Stimulated activated CD4-positive, alpha-beta T cell treated with anti-CD3 and anti-CD28 coated beads, TNF-alpha, amount 100 ng/mL, for 24 hours (primary cell): ENCODE measurements around the gene KIRREL3.

ENCODE experiments used
- DNase-seq, 3 experiments: peaks; one replicate each; pipeline ENCODE4 v3.0.0-alpha.2; 2020; ENCODE audit warnings: low read depth in 3 of 3

KIRREL3 gene

GRCh38 chr11:126578426-126578825, 422.1 kb downstream of the KIRREL3 start:
- no peak for DNase-seq

- no peak for DNase-seq
Observed at GRCh38 chr11:126578021-126578420, 422.5 kb downstream of the KIRREL3 start.

- no peak for DNase-seq
Observed at GRCh38 chr11:126575849-126576248, 424.7 kb downstream of the KIRREL3 start.

GRCh38 chr11:126573325-126573978, 427.1 kb downstream of the KIRREL3 start:
- DNase-seq: no peak

GRCh38 chr11:126570489-126570888, 430.1 kb downstream of the KIRREL3 start:
- no peak for DNase-seq

- no peak for DNase-seq
Observed at GRCh38 chr11:126567419-126567818, 433.2 kb downstream of the KIRREL3 start.

- no peak for DNase-seq
Observed at GRCh38 chr11:126564566-126564965, 436.0 kb downstream of the KIRREL3 start.

- no peak for DNase-seq
Observed at GRCh38 chr11:126561327-126561893, 439.2 kb downstream of the KIRREL3 start.

GRCh38 chr11:126560221-126560620, 440.3 kb downstream of the KIRREL3 start:
- no peak for DNase-seq

GRCh38 chr11:126548581-126549550, 451.7 kb downstream of the KIRREL3 start:
- DNase-seq: no peak

- no peak for DNase-seq
Observed at GRCh38 chr11:126547691-126548090, 452.9 kb downstream of the KIRREL3 start.

GRCh38 chr11:126547161-126547560, 453.4 kb downstream of the KIRREL3 start:
- no peak for DNase-seq

GRCh38 chr11:126546694-126547093, 453.9 kb downstream of the KIRREL3 start:
- no peak for DNase-seq

- DNase-seq: no peak
Observed at GRCh38 chr11:126546191-126546590, 454.4 kb downstream of the KIRREL3 start.

GRCh38 chr11:126545057-126545555, 455.5 kb downstream of the KIRREL3 start:
- no peak for DNase-seq

- no peak for DNase-seq
Observed at GRCh38 chr11:126544108-126545056, 456.2 kb downstream of the KIRREL3 start.

- DNase-seq: no peak
Observed at GRCh38 chr11:126543691-126544090, 456.9 kb downstream of the KIRREL3 start.

- DNase-seq: no peak
Observed at GRCh38 chr11:126542334-126543015, 458.1 kb downstream of the KIRREL3 start.

GRCh38 chr11:126538071-126538470, 462.5 kb downstream of the KIRREL3 start:
- no peak for DNase-seq

GRCh38 chr11:126537492-126537891, 463.1 kb downstream of the KIRREL3 start:
- DNase-seq: no peak
